Activated CD4-positive, alpha-beta T cell treated with anti-CD3 and anti-CD28 coated beads, Interleukin-2, amount 50 U/mL, for 1 hour (primary cell): ENCODE data around the gene EPG5.
A peak's percentile ranks its signal among the peaks of the same experiment; 100 is the strongest.
"Not testable (repeated sequence)": the region's sequence is repeated elsewhere in the genome, so short reads cannot be mapped to it uniquely, and the experiment has no call there.

Experiments used
- DNase-seq: peaks from one replicate; pipeline ENCODE4 v3.0.0-alpha.2; 2020

The EPG5 gene

GRCh38 chr18:45974088-45974536, 7.0 kb upstream of the EPG5 start:
- DNase-seq, result peak; percentile 63

GRCh38 chr18:45964913-45965312, 2.2 kb downstream of the EPG5 start:
- DNase-seq, result not testable (repeated sequence)

GRCh38 chr18:45962866-45963265, 4.3 kb downstream of the EPG5 start:
- DNase-seq, result no peak

- DNase-seq, result peak; percentile 24
Measured at GRCh38 chr18:45962461-45962860, 4.7 kb downstream of the EPG5 start.

GRCh38 chr18:45959484-45959883, 7.6 kb downstream of the EPG5 start:
- not testable (repeated sequence) for DNase-seq

GRCh38 chr18:45958730-45959129, 8.4 kb downstream of the EPG5 start:
- DNase-seq, result no peak

GRCh38 chr18:45958027-45958426, 9.1 kb downstream of the EPG5 start:
- no peak for DNase-seq

- DNase-seq, result no peak
Measured at GRCh38 chr18:45957100-45957499, 10.0 kb downstream of the EPG5 start.

- no peak for DNase-seq
Measured at GRCh38 chr18:45954070-45954934, 12.8 kb downstream of the EPG5 start.

GRCh38 chr18:45951016-45951714, 16.0 kb downstream of the EPG5 start:
- no peak for DNase-seq

GRCh38 chr18:45945669-45946068, 21.5 kb downstream of the EPG5 start:
- no peak for DNase-seq

- no peak for DNase-seq
Measured at GRCh38 chr18:45940724-45941123, 26.4 kb downstream of the EPG5 start.

GRCh38 chr18:45939236-45939635, 27.9 kb downstream of the EPG5 start:
- no peak for DNase-seq

GRCh38 chr18:45938488-45938935, 28.6 kb downstream of the EPG5 start:
- no peak for DNase-seq

- DNase-seq, result no peak
Measured at GRCh38 chr18:45935591-45936335, 31.4 kb downstream of the EPG5 start.

GRCh38 chr18:45932708-45933107, 34.4 kb downstream of the EPG5 start:
- DNase-seq, result no peak

GRCh38 chr18:45930963-45931362, 36.2 kb downstream of the EPG5 start:
- DNase-seq, result no peak

GRCh38 chr18:45926691-45927090, 40.4 kb downstream of the EPG5 start:
- DNase-seq, result no peak

- DNase-seq, result no peak
Measured at GRCh38 chr18:45926085-45926484, 41.0 kb downstream of the EPG5 start.

GRCh38 chr18:45923138-45923537, 44.0 kb downstream of the EPG5 start:
- no peak for DNase-seq

- no peak for DNase-seq
Measured at GRCh38 chr18:45920367-45920766, 46.8 kb downstream of the EPG5 start.

GRCh38 chr18:45916302-45916701, 50.8 kb downstream of the EPG5 start:
- no peak for DNase-seq

- DNase-seq, result no peak
Measured at GRCh38 chr18:45913276-45913675, 53.9 kb downstream of the EPG5 start.
